A549 (cell line): ENCODE results near the gene ESYT2.

Experiments used
- BHLHE40 ChIP-seq: IDR thresholded peaks from 2 replicates; pipeline ENCODE4 v1.6.1; 2012; ENCODE audit warnings: low read depth, low read length, inconsistent platforms
- CTCF ChIP-seq: fragments of >200 bp; sonication (Bioruptor Twin); formaldehyde crosslinking; IDR thresholded peaks from 3 replicates; pipeline ENCODE4 v1.5.1; 2016
- NR3C1 ChIP-seq: fragments of >200 bp; sonication (Bioruptor Twin); formaldehyde crosslinking; IDR thresholded peaks from 3 replicates; pipeline ENCODE4 v1.6.1; 2017
- POLR2A ChIP-seq: IDR thresholded peaks from 2 replicates; pipeline ENCODE4 v1.6.1; 2012; ENCODE audit warnings: mild to moderate bottlenecking, low read length

GRCh38 chr7:158740013-158740656 lies 89.2 kb downstream of the ESYT2 start:
- TF ChIP-seq POLR2A: no peak
- TF ChIP-seq BHLHE40: no peak
- no peak for TF ChIP-seq CTCF
- no peak for TF ChIP-seq NR3C1
